Ascending aorta (tissue), 2 donors: ENCODE measurements around the gene BAIAP2L2. TPM values are rescaled to one million over a fixed set of nuclear protein-coding genes. Genes with fewer than 3 reads are reported as not detected.

ENCODE experiments used
- DNase-seq, 2 donors: peaks; one replicate each; pipeline ENCODE4 v3.0.0-alpha.2; 2019; ENCODE audit warnings: low spot score in 2 of 2
- H3K27ac ChIP-seq, 2 donors: fragments of 200-600 bp; sonication (generic); one replicate each; pipeline ENCODE4 v1.5.1; 2016 to 2017; ENCODE audit warnings: mild to moderate bottlenecking in 1 of 2
- H3K27me3 ChIP-seq: fragments of 200-600 bp; sonication (generic); one replicate; pipeline ENCODE4 v1.5.1; 2017
- H3K36me3 ChIP-seq, 2 donors: fragments of 200-600 bp; sonication (generic); one replicate each; pipeline ENCODE4 v1.5.1; 2016
- H3K4me1 ChIP-seq, 2 donors: fragments of 200-600 bp; sonication (generic); one replicate each; pipeline ENCODE4 v1.5.1; 2016 to 2017; ENCODE audit warnings: mild to moderate bottlenecking in 1 of 2
- H3K4me3 ChIP-seq, 2 donors: fragments of 200-600 bp; sonication (generic); one replicate each; pipeline ENCODE4 v1.5.1; 2016 to 2017; ENCODE audit warnings: mild to moderate bottlenecking in 1 of 2
- H3K9me3 ChIP-seq, 2 donors: fragments of 200-600 bp; sonication (generic); one replicate each; pipeline ENCODE4 v1.5.1; 2016
- intact Hi-C: fragments of 100-400 bp; cut with DNase I; formaldehyde crosslinking; loops from one replicate; pipeline ENCODE4 v1.15.1; 2023
- total RNA-seq: library from RNA; depleted of rRNA; stranded (reverse); fragments of >200 nt; gene quantifications from one replicate; pipeline ENCODE4 v1.1.0, GENCODE V29; 2016
- TF ChIP-seq, protein P1 (sequence below), 3 experiments: fragments of 200-600 bp in 2 of 3; fragments of 450-650 bp in 1 of 3; sonication (generic) in 2 of 3; IDR thresholded peaks; one replicate each; pipeline ENCODE4 v1.5.1; 2016 to 2019; ENCODE audit warnings: antibody characterized with exemption in 3 of 3, mild to moderate bottlenecking in 1 of 3, moderate library complexity in 1 of 3

The BAIAP2L2 gene
- total RNA-seq, 1 donor from 2014 or later, result not detected

DNA sequence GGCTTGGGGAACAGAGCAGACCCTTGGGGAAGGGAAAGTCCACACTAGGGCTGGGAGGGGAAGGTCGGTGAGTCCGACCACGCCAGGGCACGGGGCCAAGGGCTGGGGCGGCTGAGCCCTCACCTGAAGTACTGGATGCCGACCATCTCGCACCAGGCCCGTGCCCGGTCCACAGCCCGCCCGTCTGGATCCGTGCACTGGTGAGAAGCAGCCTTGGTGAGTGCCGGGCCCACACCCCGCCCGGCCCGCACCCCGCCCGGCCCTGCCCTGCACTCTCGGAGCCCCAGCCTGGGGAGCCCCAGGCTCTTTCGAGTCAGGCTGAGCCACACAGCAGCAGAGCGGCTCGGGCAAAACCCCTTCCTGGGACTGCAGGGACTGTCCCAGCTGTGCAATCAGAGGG lies 1.9 kb upstream of the BAIAP2L2 start:
- no peaks in the 10 kb centered on the region for H3K27me3 ChIP-seq
- no peak overlapping the region for H3K27ac ChIP-seq
- peaks cover 0 to 19% of the 10 kb centered on the region in 2 donors for H3K4me1 ChIP-seq
- TF ChIP-seq, protein P1, sequence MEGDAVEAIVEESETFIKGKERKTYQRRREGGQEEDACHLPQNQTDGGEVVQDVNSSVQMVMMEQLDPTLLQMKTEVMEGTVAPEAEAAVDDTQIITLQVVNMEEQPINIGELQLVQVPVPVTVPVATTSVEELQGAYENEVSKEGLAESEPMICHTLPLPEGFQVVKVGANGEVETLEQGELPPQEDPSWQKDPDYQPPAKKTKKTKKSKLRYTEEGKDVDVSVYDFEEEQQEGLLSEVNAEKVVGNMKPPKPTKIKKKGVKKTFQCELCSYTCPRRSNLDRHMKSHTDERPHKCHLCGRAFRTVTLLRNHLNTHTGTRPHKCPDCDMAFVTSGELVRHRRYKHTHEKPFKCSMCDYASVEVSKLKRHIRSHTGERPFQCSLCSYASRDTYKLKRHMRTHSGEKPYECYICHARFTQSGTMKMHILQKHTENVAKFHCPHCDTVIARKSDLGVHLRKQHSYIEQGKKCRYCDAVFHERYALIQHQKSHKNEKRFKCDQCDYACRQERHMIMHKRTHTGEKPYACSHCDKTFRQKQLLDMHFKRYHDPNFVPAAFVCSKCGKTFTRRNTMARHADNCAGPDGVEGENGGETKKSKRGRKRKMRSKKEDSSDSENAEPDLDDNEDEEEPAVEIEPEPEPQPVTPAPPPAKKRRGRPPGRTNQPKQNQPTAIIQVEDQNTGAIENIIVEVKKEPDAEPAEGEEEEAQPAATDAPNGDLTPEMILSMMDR (IDR thresholded peaks at IDR 0.05), result no peak
- intact Hi-C loops, result loop anchor here (5.0 kb wide), 2 partner anchors 70 to 240 kb away; partner anchors contain the start of gene PLA2G6
- no peak for DNase-seq
- no peaks in the 10 kb centered on the region for H3K36me3 ChIP-seq
- H3K4me3 ChIP-seq, result no peak overlapping the region
- no peaks in the 10 kb centered on the region for H3K9me3 ChIP-seq

- intact Hi-C loops, result loop anchor here (5.0 kb wide), 2 partner anchors 70 to 240 kb away; partner anchors contain the start of gene PLA2G6
- Histone ChIP-seq H3K9me3 (no peaks in the 10 kb centered on the region), H3K27me3 (no peaks in the 10 kb centered on the region), H3K4me3 (no peak overlapping the region), H3K4me1 (peaks cover 0 to 19% of the 10 kb centered on the region in 2 donors), H3K27ac (no peak overlapping the region), H3K36me3 (no peaks in the 10 kb centered on the region)
- no peak for DNase-seq
- TF ChIP-seq, protein P1 (IDR thresholded peaks at IDR 0.05), result no peak
Observed at GRCh38 chr22:38111925-38112355, 1.5 kb upstream of the BAIAP2L2 start.

GRCh38 chr22:38110863-38111852 lies 674 bp upstream of the BAIAP2L2 start:
- peaks cover 0 to 19% of the 10 kb centered on the region in 2 donors for H3K4me1 ChIP-seq
- no peak overlapping the region for H3K27ac ChIP-seq
- intact Hi-C loops, result loop anchor here (5.0 kb wide), 2 partner anchors 71 to 241 kb away; partner anchors contain the start of gene PLA2G6
- H3K36me3 ChIP-seq, result no peaks in the 10 kb centered on the region
- H3K4me3 ChIP-seq, result no peak overlapping the region
- no peaks in the 10 kb centered on the region for H3K27me3 ChIP-seq
- TF ChIP-seq, protein P1 (IDR thresholded peaks at IDR 0.05), result no peak
- no peaks in the 10 kb centered on the region for H3K9me3 ChIP-seq
- DNase-seq, result no peak

GRCh38 chr22:38109371-38110001 lies 998 bp downstream of the BAIAP2L2 start:
- H3K27me3 ChIP-seq, result no peaks in the 10 kb centered on the region
- TF ChIP-seq, protein P1 (IDR thresholded peaks at IDR 0.05), result no peak
- H3K9me3 ChIP-seq, result no peaks in the 10 kb centered on the region
- intact Hi-C loops, result loop anchor here (5.0 kb wide), 2 partner anchors 73 to 243 kb away; partner anchors contain the start of gene PLA2G6
- H3K27ac ChIP-seq, result no peak overlapping the region
- H3K36me3 ChIP-seq, result no peaks in the 10 kb centered on the region
- no peak for DNase-seq
- H3K4me3 ChIP-seq, result no peak overlapping the region
- H3K4me1 ChIP-seq, result peaks cover 0 to 14% of the 10 kb centered on the region in 2 donors

DNA sequence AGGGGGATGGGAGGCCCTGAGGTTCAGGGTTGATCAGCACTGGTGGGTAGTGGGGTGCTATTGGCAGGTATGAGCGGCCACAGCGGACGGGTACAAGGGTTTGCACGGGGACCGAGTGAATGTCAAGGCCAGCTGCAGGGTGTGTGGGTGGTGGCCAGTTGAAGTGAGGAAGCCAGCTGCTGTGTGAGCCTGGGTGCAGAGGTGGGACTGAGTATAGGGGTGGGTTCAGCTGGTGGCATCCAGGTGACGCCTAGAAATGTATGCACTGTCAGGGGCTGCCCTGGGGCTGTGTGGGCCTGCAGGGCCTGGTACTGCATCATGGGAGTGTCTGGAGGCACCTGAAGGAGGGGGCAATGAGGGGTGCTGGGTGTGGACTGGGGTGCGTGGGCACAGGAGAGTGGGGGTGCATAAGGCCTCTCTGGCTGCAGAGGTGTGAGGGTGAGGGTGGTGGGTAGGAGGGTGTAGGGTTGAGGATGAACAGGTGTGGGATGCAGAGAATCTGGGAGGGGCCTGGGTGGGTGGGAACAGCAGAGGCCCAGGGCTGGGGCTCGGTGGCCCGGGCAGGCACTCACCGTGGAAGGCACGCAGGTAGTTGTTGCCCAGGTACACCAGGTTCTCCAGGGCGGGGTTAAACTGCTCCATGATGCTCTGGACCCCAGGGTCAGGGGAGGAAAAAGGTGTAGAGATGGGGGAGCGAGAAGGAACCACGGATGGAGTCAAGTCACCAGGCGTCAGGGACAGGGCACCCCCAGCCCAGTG lies 1.7 kb downstream of the BAIAP2L2 start:
- no peak overlapping the region for H3K27ac ChIP-seq
- H3K27me3 ChIP-seq, result no peaks in the 10 kb centered on the region
- peaks cover 0 to 12% of the 10 kb centered on the region in 2 donors for H3K4me1 ChIP-seq
- DNase-seq, result no peak
- H3K36me3 ChIP-seq, result no peaks in the 10 kb centered on the region
- no peaks in the 10 kb centered on the region for H3K9me3 ChIP-seq
- TF ChIP-seq, protein P1 (IDR thresholded peaks at IDR 0.05), result no peak
- H3K4me3 ChIP-seq, result no peak overlapping the region
- intact Hi-C loops, result no loop called here
